HG02840 (cell line): ENCODE data around the gene TSPAN9.

Experiments
- ATAC-seq: cut with Tn5 transposase; IDR thresholded peaks from one replicate; pipeline ENCODE4 v1.9.1; 2021; ENCODE audit warnings: mild to moderate bottlenecking, moderate library complexity, moderate number of reproducible peaks; ENCODE audit not compliant: unreplicated experiment, low FRiP score

TSPAN9 gene

DNA sequence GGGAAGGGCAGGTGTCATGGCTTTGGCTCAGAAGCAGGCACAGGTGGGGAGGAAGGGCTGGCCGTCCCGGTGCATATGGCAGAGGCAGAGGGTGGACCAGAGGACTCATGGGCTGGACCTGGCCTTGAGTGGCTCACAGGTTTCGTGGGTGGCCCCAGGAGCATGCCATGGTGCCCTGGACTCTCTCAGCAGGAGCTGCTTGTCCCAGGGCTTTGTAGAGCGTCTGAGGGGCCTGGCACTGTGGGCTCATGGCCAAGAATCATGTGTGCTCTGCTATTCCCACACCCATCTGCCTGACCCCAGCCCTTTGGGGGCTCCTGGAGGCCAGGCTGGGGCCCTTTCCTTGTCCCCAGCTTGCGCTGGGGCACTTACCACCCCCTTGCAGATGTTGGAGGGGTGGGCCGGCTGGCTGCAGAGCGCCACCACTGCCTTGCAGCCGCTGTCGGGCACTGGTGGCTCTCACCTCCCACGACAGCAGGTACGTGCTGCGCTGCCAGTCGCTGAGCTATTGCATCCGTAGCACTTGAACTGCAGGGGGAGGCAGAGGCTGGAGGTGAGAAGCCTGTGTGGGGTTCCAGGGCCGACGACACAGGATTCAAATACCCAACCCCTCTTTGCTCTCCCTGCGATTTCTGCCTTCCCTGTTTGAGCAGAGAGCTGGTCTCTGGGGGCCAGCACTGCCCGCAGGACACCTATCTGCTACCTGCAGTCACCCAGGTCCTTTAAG, 226.4 kb downstream of the TSPAN9 start:
- no peak for ATAC-seq

DNA sequence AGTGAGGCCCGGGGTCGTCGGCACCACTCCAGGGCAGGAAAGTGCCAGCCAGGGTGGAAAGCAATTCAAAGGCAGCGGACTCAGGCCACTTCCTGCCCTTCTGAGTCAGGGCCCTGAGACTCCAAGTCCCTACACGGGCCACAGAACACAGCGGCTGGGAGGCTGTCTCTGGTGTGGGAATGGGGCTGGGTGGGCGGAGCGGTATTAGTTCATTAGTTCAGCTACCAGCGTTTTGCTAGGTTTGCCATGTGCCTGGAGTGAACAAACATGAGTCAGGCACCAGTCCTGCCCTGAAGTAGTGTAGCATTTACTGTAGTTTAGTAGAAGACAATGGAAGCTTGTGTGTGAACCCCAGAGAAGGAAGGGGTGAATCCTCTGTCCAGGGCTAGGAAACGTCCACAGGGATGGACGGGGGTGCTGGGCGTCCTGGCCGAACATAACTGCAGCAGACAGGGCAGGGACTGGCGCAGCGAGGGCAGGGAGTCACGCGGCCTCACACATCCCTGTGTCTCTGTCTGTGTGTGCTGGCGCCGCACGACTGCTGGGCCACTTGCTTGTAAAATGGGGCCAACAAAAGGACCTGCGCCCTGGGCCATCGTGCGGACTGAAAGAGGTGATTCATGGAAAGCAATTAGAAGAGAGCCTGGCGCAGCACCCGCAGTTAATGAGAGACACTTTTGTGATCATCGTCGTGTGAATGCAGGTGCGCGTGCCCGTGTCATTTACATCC, 227.4 kb downstream of the TSPAN9 start:
- no peak for ATAC-seq

DNA sequence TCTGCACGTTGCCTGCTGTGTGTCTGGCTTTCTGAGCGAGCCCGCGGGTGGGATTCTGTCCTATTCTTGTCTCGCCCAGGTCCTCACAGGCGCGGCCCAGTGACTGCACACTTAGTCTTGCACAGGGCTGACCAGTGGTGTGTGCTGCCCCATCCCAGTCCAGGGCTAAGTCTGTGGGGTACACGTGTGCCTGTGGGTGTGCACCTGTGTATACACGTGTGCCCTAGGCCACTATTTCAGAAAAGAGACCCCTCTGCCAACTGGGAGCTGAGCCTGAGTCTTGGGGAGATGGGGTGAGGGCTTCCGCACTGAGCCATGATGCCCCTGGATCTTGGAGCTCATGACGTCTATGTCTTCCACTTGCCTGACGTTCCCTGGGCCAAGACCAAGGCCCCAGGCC, 228.3 kb downstream of the TSPAN9 start:
- ATAC-seq = no peak

GRCh38 chr12:3305904-3306619, 228.9 kb downstream of the TSPAN9 start:
- ATAC-seq = no peak

DNA sequence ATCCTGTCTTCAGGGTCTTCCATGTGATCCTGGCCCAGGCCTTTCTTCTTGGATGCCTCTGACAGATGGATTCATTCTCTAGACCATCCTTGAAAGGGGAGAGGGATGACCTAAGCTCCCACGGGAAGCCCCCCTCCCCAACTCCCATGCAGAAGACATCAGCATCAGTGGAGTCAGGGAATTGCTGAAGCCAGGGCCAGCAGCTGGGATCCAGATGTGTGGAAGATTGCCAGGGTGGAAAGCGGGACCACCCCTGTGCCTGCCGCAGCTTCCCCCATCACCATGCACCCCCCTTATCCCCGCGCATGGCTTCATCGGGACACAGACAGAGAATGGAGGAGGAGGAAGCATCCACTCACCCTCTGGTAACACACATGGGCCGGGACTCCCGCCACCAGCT, 230.2 kb downstream of the TSPAN9 start:
- ATAC-seq = no peak

GRCh38 chr12:3308063-3308462, 230.9 kb downstream of the TSPAN9 start:
- ATAC-seq = no peak

- ATAC-seq = no peak
Measured at GRCh38 chr12:3308609-3309008, 231.4 kb downstream of the TSPAN9 start.

- ATAC-seq = no peak
Measured at GRCh38 chr12:3309805-3310204, 232.6 kb downstream of the TSPAN9 start.

DNA sequence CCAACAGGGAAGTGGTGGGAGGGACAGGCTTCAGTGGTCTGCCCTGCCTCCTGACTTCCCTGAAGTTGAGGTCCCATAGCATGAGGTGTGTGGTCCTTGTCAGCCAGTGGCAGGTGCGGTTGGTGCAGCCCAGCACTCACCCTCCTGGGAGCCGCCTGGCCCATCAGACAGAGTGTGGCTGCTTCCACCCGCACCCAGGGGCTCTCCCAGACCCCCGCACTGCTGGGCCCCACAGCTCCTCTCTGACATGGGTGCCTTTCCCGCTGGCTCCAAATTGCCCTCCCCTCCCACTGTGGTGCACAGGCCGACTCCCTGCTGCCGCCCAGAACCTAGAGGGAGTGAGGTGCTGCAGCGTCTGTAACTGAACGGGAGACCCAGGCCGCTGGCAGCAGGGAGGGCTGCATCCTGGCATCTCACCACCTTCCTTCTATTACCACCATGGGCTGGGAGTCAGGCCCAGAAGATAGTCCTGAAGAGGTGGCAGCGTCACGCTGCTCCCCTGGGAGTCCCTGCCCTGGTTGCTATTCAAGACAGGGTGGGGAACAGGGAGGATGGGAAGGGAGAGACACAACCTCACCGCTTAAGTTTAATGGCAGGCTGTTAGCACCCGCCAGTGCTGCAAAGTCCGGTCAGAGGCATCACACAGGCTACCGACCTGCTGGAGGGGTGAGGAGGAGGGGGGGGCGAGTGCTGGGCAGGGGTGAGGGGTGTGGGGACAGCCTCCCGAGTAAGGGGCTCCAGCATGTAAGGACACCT, 233.3 kb downstream of the TSPAN9 start:
- no peak for ATAC-seq

DNA sequence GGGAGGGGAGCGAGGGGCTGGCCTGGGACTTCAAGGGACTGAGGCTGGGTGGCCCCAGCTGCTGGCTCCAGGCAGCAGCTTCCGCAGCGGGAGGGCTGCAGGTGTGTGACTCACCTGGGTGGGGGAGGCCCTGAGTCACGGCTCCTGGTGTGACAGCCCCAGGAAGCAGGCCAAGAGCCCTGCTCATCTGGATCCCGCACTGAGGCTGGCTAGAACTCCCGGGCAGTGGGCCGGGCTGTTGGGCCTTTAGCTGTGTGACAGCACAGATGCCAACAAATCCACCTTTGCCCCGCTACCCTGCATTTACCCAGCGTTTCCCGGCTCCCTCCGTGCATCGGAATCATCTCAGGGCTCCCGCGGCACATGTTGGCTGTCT, 233.8 kb downstream of the TSPAN9 start:
- ATAC-seq = no peak

DNA sequence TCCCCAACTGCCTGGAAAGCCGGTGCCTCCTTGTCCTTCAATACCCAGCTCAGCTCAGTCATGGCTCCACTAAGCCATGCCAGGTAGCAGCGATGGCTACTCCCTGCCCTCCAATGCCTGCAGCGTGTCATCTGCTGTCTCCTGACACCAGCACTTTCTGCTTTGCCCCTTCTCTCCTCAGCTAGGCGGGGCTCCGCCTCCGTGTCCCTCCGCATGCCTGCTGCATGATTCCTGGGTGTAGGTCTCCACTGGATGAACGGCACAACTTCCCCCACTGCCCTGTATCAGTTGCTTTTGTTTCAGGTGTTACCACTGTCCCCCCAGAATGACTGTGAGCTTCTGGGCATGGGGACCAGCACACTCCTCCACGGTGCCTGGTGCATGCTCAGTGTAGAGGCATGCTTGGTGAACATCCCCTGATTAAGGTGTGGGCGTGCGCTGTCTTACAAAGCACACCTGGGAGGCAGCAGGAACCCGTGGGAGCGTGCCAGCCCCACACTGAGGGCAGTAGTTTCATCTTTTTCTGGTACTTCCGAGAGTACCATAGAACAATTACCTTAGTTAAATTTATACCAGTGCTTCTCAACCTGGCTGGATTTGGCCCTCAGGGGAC, 234.4 kb downstream of the TSPAN9 start:
- ATAC-seq = no peak

DNA sequence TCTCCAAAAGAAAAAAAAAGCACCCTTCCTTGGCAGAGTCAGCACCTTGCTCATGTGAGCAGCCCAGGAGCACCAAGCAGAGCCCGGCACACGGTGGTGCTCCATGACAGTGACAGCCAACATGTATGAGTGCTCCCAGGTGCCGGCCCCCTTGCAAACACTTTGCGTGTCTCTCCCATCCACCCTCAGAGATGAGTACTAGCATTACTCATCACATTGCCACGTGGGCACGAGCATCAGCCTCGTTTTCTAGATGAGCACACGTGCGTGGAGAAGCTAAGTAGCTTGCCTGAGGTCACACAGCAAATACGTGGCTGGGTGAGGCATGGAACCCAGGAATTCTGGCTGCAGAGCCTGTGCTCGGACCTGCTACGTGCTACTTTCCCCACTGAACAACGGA, 235.9 kb downstream of the TSPAN9 start:
- no peak for ATAC-seq

DNA sequence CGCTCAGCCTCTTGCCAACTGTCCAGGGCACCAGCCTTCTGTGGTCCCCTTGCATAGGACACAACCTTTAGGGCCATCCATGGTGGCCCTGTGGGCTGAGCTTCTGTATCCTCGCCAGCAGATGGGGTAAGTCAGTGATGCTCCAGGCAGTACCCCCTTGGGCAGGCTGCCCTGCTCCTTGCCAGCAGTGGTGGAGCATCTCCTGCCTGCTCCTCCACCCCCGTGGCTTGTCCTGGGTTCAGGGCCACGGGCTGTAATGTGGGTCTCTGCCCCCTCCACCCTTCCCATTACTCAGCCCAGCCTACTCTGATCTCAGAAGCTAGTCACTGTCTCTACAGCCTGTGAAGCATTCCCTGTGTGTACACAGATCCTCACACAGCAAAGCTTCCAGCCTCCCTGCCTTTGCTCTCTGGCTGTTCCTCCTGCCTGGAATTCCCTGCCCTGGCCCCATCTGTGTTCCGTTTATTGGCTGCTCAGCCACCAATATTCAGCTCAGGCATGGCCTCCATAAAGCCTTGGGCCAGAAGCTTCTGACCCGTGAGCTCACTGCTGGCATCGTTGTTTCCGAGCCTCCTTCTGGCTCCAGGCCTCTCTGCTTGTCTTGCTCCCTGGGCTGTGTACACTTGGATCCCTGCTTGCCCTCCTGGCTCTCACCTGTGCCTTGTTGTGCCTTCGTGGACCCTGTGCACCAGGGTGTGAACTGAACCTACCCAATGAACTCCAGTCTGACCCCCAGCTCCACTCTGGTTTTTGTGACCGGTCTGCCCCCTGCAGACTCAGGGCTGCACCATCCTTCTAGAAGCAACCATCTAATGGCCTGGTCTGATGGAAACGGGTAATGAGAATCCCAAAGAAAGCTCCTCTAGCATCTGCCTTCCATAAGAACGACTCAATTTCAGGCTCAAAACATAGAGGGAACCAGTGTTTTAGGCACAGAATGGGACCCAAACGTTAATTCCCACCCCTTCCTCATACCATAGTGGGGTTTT, 236.8 kb downstream of the TSPAN9 start:
- no peak for ATAC-seq

- ATAC-seq = no peak
Measured at GRCh38 chr12:3315201-3315661, 238.1 kb downstream of the TSPAN9 start.

DNA sequence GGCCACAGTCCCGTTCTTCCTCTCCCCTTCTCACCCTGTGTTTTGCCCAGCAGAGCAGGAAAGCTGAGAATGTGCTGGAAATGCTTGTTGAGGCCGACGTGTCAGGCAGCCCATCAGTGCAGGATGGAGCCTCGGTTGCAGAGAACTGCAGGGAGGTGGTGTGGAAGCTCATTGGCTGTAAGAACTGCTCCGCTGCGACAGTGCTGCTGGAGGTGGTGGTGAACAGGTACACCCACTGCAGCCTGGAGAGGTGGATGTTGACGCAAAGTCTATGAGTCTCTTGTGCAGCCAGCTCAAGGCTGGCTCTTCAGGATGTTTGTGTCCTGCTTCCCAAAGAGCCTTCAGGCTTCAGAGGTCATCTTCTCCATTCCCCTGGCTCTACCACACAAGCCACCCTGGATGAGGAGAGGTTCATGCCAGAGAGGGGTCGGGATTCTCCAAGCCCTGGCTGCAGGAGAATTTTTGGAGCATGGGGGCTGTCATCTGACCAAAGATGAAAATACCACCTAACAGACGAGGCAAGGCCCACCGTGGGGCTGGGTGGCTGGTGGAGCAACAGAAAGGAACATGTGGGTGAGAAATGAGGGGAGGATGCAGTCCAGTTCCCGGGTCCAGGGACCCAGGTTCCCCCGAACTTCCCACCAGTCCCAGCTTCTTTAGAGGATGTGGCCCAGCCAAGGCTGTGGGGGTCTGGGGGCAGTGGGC, 239.7 kb downstream of the TSPAN9 start:
- ATAC-seq = no peak

- no peak for ATAC-seq
Measured at GRCh38 chr12:3317481-3317815, 240.3 kb downstream of the TSPAN9 start.

DNA sequence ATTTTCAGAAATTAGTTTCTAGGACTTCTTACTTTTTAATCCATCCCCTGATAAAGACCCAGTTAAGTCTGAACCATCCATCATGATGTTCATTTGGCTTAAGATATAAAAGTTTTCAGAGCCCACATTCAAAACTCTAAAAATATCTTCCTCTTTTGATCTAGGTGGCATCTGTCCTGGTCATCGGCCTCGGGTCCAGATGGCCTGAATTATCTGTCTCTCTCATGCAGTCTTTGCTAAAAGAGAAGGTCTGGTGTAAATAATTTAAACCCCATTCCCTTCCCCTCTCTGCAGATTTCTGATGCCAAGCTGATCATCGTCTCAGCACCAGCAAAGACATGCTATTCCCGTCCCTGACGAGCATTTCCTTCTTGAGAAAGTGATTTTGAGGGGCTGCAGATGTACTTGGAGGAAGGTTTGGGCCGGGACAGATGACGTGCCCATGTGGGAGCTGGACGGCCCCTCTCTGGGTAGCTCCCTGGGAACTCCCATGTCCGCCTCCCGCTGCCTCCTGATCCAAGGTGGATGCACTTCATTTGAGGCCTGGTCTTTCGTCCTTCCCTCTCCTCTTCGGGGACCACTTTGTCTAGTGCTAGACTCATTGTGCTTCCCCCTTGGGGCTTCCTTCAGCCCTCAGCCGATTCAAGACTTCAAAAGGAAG, 240.8 kb downstream of the TSPAN9 start:
- ATAC-seq = no peak
